SK-N-SH (cell line): ENCODE data around the gene LRIG1.

Experiments
- EP300 ChIP-seq, 2 experiments: IDR thresholded peaks; 2 replicates each; pipeline versions ENCODE4 v1.4.0 to v1.6.1; 2012; ENCODE audit warnings: borderline replicate concordance in 1 of 2, low read depth in 1 of 2, low read length in 1 of 2
- MEF2A ChIP-seq: IDR thresholded peaks from 2 replicates; pipeline ENCODE4 v1.4.0; 2012; ENCODE audit warnings: low read depth, borderline replicate concordance
- TF ChIP-seq, protein P1 (sequence below): fragments of 200-600 bp; sonication (generic); IDR thresholded peaks from 2 replicates; pipeline ENCODE4 v1.6.1; 2017; ENCODE audit warnings: antibody characterized with exemption, mild to moderate bottlenecking, moderate library complexity
- TF ChIP-seq, protein P2 (sequence below): IDR thresholded peaks from 2 replicates; pipeline ENCODE4 v1.4.0; 2012; ENCODE audit warnings: low read depth

DNA sequence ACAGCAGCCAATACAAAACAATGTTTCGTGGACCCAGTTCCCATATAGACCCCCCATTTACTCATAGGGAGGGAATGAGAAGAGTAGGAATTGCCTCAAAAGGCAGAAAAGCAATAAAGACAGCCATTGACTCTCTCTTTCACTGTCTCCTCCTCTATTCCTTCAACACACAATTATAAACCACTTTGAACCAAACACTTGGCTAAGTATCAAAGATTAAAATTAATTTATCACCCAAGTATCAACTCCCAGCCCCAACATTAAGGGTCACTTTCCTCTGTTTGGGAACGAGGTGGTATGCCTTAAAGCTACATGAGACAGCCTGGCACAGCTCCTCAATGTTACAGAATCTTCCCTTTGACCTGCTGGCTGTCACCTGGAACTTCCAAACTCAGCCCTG, 16.4 kb upstream of the LRIG1 start:
- TF ChIP-seq, protein P1, sequence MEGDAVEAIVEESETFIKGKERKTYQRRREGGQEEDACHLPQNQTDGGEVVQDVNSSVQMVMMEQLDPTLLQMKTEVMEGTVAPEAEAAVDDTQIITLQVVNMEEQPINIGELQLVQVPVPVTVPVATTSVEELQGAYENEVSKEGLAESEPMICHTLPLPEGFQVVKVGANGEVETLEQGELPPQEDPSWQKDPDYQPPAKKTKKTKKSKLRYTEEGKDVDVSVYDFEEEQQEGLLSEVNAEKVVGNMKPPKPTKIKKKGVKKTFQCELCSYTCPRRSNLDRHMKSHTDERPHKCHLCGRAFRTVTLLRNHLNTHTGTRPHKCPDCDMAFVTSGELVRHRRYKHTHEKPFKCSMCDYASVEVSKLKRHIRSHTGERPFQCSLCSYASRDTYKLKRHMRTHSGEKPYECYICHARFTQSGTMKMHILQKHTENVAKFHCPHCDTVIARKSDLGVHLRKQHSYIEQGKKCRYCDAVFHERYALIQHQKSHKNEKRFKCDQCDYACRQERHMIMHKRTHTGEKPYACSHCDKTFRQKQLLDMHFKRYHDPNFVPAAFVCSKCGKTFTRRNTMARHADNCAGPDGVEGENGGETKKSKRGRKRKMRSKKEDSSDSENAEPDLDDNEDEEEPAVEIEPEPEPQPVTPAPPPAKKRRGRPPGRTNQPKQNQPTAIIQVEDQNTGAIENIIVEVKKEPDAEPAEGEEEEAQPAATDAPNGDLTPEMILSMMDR = no peak
- TF ChIP-seq MEF2A = no peak
- TF ChIP-seq EP300 (IDR thresholded peaks at IDR 0.05; ENCODE audit: borderline replicate concordance in 1 of 2, low read depth in 1 of 2, low read length in 1 of 2) = no peak
- TF ChIP-seq, protein P2, sequence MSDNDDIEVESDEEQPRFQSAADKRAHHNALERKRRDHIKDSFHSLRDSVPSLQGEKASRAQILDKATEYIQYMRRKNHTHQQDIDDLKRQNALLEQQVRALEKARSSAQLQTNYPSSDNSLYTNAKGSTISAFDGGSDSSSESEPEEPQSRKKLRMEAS = no peak
